Bronchial epithelial cell (primary cell): ENCODE results near the gene NRDE2. TPM values are rescaled to one million over a fixed set of nuclear protein-coding genes. Genes with fewer than 3 reads are reported as not detected.

ENCODE experiments used
- DNase-seq: peaks from one replicate; pipeline ENCODE4 v3.0.0-alpha.2; 2010; ENCODE audit warnings: low read depth
- FAIRE-seq: peaks from 2 replicates; lab custom pipeline; 2011; peaks lifted over from hg19 to GRCh38; lab: Jason Lieb, UNC
- H3K27me3 ChIP-seq: 2 replicates; pipeline ENCODE4 v1.5.1; 2011; ENCODE audit warnings: low read length; ENCODE audit not compliant: control insufficient read depth, insufficient read depth
- H3K36me3 ChIP-seq: 2 replicates; pipeline ENCODE4 v1.5.1; 2011; ENCODE audit warnings: low read length; ENCODE audit not compliant: control insufficient read depth, insufficient read depth
- H3K4me3 ChIP-seq: 2 replicates; pipeline ENCODE4 v1.5.1; 2011; ENCODE audit warnings: mild to moderate bottlenecking, low read depth, low read length, control low read depth
- CTCF ChIP-seq: IDR thresholded peaks from 2 replicates; pipeline ENCODE4 v1.5.1; 2011; ENCODE audit warnings: mild to moderate bottlenecking, moderate library complexity, low read length, control low read depth, inconsistent platforms; ENCODE audit not compliant: insufficient read depth, severe bottlenecking
- total RNA-seq: library from RNA; depleted of rRNA; stranded (reverse); fragments of >200 nt; gene quantifications from 2 replicates; pipeline ENCODE4 v1.2.1, GENCODE V29; 2014

The NRDE2 gene
- total RNA-seq, 1 donor from 2014 or later, result 6.1 TPM

DNA sequence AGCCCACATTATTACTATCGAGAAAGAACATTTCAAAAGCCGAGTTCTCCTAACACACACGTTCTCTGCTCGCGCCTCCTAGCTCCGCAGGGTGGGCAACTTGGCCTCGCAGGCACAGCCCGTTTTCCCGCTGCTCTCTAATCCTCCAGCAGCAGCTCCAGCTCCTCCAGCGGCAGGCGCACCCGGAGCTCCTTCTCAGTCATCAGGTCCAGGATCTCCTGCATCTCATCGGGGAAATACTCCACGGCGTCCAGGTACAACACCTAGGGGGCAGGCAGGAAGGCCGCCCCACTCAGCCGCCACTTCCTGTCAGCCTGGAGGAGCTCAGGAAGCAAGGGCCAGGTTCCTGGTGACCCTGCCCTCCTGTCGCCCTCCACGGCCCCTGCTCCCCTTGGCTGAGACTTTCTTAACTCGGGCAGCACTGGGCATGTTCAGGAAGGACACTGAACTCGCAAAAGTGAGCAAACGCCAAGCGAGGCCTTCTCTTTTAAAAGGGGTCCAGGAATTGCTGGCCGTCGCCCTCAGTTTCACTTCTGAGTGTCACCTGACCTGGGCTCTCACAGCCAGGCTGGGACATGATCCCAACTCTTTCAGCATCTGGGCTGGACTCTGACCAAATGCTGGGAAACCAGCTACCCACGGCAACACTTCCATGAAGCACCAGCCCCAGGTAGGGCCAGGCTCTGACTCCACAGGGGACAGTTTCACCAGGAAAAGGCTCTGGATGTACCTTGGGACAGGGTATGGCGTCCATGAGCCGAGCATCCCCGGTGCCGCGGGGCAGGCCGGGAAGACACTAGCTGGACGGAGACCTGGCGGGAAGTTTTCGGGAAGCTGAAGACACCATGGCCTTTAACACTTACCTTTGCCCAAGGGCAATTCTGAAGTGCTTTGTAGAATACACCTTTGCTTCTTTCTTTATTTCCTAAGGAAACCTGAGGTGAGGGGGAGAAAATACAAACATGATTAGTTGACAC lies 53.3 kb downstream of the NRDE2 start:
- DNase-seq (no peak), FAIRE-seq (no peak)
- Histone ChIP-seq H3K4me3 (no peak overlapping the region), H3K27me3 (no peaks in the 10 kb centered on the region), H3K36me3 (peaks cover 16% of the 10 kb centered on the region)
- no peak for TF ChIP-seq CTCF

DNA sequence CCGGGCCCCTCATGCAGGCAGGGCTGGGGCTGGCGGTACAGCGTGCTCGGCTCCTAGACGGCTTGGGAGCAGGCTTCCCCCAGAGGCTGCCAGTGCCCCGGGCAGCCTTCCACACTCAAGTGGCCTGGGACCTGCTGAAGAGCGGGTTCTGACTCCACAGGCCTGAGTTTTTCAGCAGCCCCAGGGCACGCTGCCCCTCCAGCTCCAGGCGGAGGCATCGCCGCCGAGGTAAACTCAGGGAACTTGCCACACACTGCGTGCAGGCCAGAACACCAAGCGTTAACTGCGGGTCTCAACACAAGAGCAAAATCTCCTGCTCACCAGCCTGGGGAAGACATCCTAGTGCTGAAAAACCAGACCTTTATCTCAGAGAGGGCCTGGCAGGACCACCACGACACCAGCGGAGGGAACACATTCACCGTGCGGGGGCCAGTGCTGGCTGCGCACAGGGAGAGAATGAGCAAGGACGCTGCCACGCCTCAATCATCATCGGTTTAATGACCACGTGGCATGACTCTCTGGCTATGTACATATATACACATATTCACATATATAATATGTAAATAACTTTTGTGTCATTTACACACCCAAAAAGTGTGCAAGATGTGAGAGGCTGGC lies 54.1 kb downstream of the NRDE2 start:
- FAIRE-seq, result no peak
- H3K4me3 ChIP-seq, result no peak overlapping the region
- no peaks in the 10 kb centered on the region for H3K27me3 ChIP-seq
- no peak for TF ChIP-seq CTCF
- no peak for DNase-seq
- peaks cover 19% of the 10 kb centered on the region for H3K36me3 ChIP-seq

- H3K27me3 ChIP-seq, result no peaks in the 10 kb centered on the region
- H3K4me3 ChIP-seq, result no peak overlapping the region
- H3K36me3 ChIP-seq, result peaks cover 22% of the 10 kb centered on the region
- DNase-seq (peak; percentile 32), FAIRE-seq (no peak)
- no peak for TF ChIP-seq CTCF
These were observed 54.9 kb downstream of the NRDE2 start for GRCh38 chr14:90276646-90277367.

DNA sequence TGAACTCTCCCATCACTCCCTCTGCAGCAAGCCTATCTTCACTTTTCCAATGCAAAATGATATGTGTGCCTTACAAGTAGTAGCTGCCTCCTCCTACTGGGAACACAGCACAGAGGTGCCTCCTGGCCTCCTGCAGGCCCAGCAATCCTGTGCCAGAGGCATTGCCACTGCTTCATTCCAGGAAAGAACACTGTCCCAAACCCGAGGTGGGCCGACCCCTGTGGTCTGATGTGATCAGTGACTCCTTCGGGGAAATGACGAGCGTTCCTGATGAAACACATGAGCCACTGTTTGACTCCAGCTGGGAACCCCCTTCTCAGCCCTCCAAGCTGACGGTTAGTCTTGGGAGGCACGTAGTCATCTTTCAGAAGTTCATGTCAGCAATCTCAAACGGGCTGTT lies 55.9 kb downstream of the NRDE2 start:
- no peak overlapping the region for H3K4me3 ChIP-seq
- H3K36me3 ChIP-seq, result peaks cover 22% of the 10 kb centered on the region
- H3K27me3 ChIP-seq, result no peaks in the 10 kb centered on the region
- FAIRE-seq (no peak), DNase-seq (no peak)
- TF ChIP-seq CTCF, result no peak

- no peak for TF ChIP-seq CTCF
- no peaks in the 10 kb centered on the region for H3K27me3 ChIP-seq
- DNase-seq, result no peak
- H3K4me3 ChIP-seq, result no peak overlapping the region
- peaks cover 25% of the 10 kb centered on the region for H3K36me3 ChIP-seq
- no peak for FAIRE-seq
These were observed 56.3 kb downstream of the NRDE2 start for GRCh38 chr14:90275458-90275814.
